ENCODE data around the gene PPP6C.

The PPP6C gene

DNA sequence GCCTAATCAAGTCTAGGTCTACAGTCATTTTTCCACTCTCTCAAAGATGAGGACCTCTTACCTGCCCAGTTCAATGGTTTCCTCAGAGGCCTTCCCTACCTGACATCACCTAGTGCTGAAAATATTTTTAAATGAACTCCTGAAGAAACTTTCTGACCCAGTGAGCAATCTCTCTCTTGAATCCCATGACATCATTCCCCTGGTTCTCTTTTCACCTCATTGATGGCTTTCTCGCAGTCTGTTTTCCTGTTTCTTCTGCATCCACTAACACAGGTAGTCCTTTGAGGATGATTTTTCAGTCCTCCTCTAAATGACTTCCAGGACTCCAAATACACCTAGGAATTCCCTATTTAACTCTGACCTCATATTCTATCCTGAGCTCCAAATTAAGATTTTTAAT, 86.6 kb downstream of the PPP6C start:
- DNase-seq (ENCODE audit: extremely low read depth in 1 of 2, low read depth in 1 of 2), result no peak

DNA sequence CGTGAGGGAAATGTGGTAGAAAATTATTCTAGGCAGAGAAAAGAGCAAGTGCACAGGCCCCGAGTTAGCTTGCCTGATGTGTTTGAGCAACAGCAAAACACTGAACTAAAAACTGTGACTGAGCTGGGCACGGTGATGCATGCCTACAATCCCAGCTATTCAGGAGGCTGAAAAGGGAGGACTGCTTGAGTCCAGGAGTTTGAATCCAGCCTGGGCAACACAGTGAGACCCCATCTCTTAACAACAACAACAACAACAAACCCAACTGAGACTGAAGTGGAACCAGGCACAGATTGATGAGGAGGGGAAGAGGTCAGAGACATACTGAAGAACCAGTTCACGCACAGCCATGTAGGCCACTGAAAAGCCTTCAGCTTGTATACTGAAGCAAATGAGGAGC, 88.8 kb downstream of the PPP6C start:
- DNase-seq (ENCODE audit: extremely low read depth in 1 of 2, low read depth in 1 of 2), result no peak

DNA sequence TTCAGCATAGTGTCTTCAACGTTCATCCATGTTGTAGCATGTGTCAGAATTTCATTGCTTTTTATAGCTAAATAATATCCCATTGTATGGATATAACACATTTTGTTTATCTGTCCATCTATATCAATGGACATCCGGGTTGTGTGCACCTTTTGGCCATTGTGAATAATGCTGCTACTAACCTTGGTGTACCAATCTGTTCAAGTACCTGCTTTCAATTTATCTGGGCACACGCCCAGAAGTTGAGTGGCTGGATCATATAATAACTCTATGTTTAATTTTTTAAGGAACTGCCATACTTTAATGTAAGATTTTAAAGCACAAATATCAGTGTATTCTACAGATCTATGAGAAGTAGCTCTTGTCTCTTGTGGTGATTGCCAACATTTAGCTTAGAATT, 89.8 kb downstream of the PPP6C start:
- DNase-seq (ENCODE audit: extremely low read depth in 1 of 2, low read depth in 1 of 2), result no peak
